BLaER1 (cell line): ENCODE results near the gene CACNA1C.

Experiments
- H3K27ac ChIP-seq: shearing (Covaris generic); formaldehyde crosslinking; 2 replicates; pipeline ENCODE4 v1.8.1; 2022
- H3K27me3 ChIP-seq: shearing (Covaris generic); formaldehyde crosslinking; 2 replicates; pipeline ENCODE4 v1.8.1; 2022
- H3K36me3 ChIP-seq: shearing (Covaris generic); formaldehyde crosslinking; 2 replicates; pipeline ENCODE4 v1.8.1; 2022
- H3K4me1 ChIP-seq: shearing (Covaris generic); formaldehyde crosslinking; 2 replicates; pipeline ENCODE4 v1.8.1; 2022
- H3K4me2 ChIP-seq: shearing (Covaris generic); formaldehyde crosslinking; 2 replicates; pipeline ENCODE4 v1.8.1; 2022
- H3K4me3 ChIP-seq: shearing (Covaris generic); formaldehyde crosslinking; 2 replicates; pipeline ENCODE4 v1.8.1; 2022
- H3K9ac ChIP-seq: shearing (Covaris generic); formaldehyde crosslinking; 2 replicates; pipeline ENCODE4 v1.8.1; 2022
- H3K9me3 ChIP-seq: shearing (Covaris generic); formaldehyde crosslinking; 2 replicates; pipeline ENCODE4 v1.8.1; 2022
- H4K20me1 ChIP-seq: shearing (Covaris generic); formaldehyde crosslinking; 2 replicates; pipeline ENCODE4 v1.8.1; 2022
- Cebpa-rat ChIP-seq: shearing (Covaris generic); IDR thresholded peaks from 2 replicates; pipeline ENCODE4 v1.8.1; 2022

Gene CACNA1C

GRCh38 chr12:2347137-2347843 lies 294.5 kb downstream of the CACNA1C start:
- TF ChIP-seq Cebpa-rat: no peak
- Histone ChIP-seq H3K36me3 (no peaks in the 10 kb centered on the region), H3K4me3 (no peak overlapping the region), H3K27ac (peak overlapping the region; percentile 80), H4K20me1 (no peaks in the 10 kb centered on the region), H3K27me3 (no peaks in the 10 kb centered on the region), H3K9ac (no peak overlapping the region), H3K4me1 (peaks cover 66% of the 10 kb centered on the region), H3K9me3 (no peaks in the 10 kb centered on the region), H3K4me2 (peak overlapping the region; percentile 85)

DNA sequence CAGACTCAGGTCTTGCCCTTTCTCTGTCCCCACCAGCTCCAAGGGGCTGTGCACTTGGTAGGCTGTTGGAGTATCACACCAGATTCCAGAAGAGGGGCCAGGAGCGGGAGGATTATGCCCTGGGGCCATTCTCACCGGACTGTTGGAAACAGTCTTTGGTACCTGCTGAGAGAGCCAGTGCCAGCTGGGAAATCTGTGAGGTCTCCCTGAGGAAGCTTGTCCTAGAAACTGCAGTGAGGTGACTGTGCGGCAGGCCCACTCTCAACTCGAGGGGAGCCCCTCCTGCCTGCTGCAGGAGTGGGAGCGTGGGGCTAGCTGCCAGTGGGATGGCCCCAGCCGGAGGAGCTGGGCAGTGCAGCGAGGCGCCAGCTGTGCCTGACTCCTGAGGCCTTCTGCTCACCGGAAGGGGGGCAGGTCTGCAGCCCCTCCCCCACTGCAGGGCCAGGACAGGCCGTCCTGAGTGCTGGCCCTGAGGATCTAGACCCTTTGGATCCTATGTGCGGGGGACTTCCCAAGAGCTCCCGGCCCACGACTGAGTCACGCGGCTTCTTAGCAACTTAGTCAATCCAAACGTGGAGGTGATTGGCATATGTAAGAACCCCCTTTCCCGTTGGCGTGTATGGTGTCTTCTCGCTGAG lies 295.2 kb downstream of the CACNA1C start:
- Histone ChIP-seq H3K36me3 (no peaks in the 10 kb centered on the region), H3K4me3 (no peak overlapping the region), H3K27me3 (no peaks in the 10 kb centered on the region), H3K27ac (peak overlapping the region; percentile 80), H3K9ac (0 out of 2 replicates have a peak overlapping the region, but pooled peaks have one; percentile 21), H3K4me2 (peak overlapping the region; percentile 85), H4K20me1 (no peaks in the 10 kb centered on the region), H3K4me1 (peaks cover 73% of the 10 kb centered on the region), H3K9me3 (no peaks in the 10 kb centered on the region)
- TF ChIP-seq Cebpa-rat: no peak

DNA sequence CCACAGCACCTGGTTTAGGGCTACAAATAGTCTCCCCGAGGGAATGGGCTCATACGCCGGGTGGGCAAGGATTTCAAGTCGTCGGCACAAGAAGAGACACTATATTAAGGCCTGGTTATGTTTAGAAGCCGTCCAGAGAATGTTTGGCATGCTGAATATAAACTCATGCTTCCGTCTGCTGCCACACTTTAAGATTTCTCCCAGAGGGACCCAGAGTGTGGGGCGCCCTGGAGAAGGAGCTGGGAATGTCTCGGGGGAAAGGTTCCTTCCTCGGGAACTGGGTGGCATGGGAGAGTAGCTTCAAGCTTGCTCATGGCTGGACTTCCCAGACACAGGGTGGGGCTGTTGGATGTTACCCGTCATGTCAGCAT lies 295.7 kb downstream of the CACNA1C start:
- Histone ChIP-seq H3K4me2 (peak overlapping the region; percentile 85), H3K9me3 (no peaks in the 10 kb centered on the region), H3K4me3 (no peak overlapping the region), H3K9ac (no peak overlapping the region), H3K27ac (peak overlapping the region; percentile 80), H4K20me1 (no peaks in the 10 kb centered on the region), H3K36me3 (no peaks in the 10 kb centered on the region), H3K27me3 (no peaks in the 10 kb centered on the region), H3K4me1 (peaks cover 78% of the 10 kb centered on the region)
- no peak for TF ChIP-seq Cebpa-rat

- H3K4me1 ChIP-seq: peaks cover 91% of the 10 kb centered on the region
- peak overlapping the region; percentile 80 for H3K27ac ChIP-seq
- H3K36me3 ChIP-seq: no peaks in the 10 kb centered on the region
- H3K9me3 ChIP-seq: no peaks in the 10 kb centered on the region
- no peaks in the 10 kb centered on the region for H3K27me3 ChIP-seq
- H3K9ac ChIP-seq: peak overlapping the region; percentile 23; the same call in 1 of the 2 replicates
- H3K4me2 ChIP-seq: peak overlapping the region; percentile 85
- H3K4me3 ChIP-seq: peak overlapping the region; percentile 12; the same call in 1 of the 2 replicates
- H4K20me1 ChIP-seq: no peaks in the 10 kb centered on the region
- TF ChIP-seq Cebpa-rat: no peak
These were observed 298.4 kb downstream of the CACNA1C start for GRCh38 chr12:2351161-2351560.

GRCh38 chr12:2352203-2352602 lies 299.4 kb downstream of the CACNA1C start:
- Histone ChIP-seq H3K9me3 (no peaks in the 10 kb centered on the region), H3K9ac (peak overlapping the region; percentile 21; the same call in 1 of the 2 replicates), H3K4me3 (no peak overlapping the region), H4K20me1 (no peaks in the 10 kb centered on the region), H3K36me3 (no peaks in the 10 kb centered on the region), H3K27me3 (no peaks in the 10 kb centered on the region), H3K4me1 (peaks cover 100% of the 10 kb centered on the region), H3K27ac (peak overlapping the region; percentile 80), H3K4me2 (peak overlapping the region; percentile 85)
- no peak for TF ChIP-seq Cebpa-rat

DNA sequence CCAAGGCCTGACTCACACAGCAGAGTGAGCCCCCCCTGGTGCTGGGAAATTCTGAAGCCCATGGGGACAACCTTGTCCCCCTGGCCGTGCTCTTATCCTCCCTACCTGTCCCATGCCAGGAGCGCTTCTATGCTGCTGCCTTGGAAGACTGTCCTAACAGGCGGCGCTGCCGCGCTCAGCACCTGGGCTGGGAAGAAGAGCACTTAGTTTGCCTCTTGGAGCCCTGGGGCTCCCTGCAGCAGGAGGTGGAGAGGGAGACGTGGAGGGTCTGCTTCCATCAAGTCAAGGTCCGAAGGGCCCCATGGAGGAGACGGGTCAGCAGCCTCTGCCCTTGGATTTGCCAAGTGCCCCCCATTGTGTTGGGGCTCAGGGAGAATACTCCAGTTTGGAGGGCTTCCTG lies 300.5 kb downstream of the CACNA1C start:
- H3K9me3 ChIP-seq: no peaks in the 10 kb centered on the region
- no peaks in the 10 kb centered on the region for H3K27me3 ChIP-seq
- no peak for TF ChIP-seq Cebpa-rat
- no peaks in the 10 kb centered on the region for H3K36me3 ChIP-seq
- peak overlapping the region; percentile 4; the same call in 1 of the 2 replicates for H3K9ac ChIP-seq
- no peak overlapping the region for H3K4me3 ChIP-seq
- H3K27ac ChIP-seq: peak overlapping the region; percentile 68
- no peaks in the 10 kb centered on the region for H4K20me1 ChIP-seq
- H3K4me2 ChIP-seq: peak overlapping the region; percentile 85
- H3K4me1 ChIP-seq: peaks cover 100% of the 10 kb centered on the region

DNA sequence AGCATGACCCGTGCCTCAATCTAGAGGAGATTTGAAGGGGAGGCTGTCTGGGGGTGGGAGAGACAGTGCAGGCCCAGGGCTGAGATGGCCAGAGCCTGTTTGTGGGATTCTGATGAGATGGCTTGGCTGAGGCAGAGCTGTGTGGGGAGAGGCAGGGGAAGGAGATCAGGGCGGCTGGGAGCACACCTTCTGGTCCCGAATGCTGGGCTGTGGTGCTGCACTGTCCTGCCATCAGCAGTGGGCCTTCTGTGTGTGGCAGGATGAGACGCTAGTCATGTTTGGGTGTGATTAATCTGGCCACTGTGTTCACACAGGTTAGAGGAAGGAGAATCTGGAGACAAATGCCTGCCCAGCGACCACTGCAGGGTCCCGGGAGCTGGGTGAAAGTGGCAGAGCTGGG lies 300.9 kb downstream of the CACNA1C start:
- TF ChIP-seq Cebpa-rat: no peak

DNA sequence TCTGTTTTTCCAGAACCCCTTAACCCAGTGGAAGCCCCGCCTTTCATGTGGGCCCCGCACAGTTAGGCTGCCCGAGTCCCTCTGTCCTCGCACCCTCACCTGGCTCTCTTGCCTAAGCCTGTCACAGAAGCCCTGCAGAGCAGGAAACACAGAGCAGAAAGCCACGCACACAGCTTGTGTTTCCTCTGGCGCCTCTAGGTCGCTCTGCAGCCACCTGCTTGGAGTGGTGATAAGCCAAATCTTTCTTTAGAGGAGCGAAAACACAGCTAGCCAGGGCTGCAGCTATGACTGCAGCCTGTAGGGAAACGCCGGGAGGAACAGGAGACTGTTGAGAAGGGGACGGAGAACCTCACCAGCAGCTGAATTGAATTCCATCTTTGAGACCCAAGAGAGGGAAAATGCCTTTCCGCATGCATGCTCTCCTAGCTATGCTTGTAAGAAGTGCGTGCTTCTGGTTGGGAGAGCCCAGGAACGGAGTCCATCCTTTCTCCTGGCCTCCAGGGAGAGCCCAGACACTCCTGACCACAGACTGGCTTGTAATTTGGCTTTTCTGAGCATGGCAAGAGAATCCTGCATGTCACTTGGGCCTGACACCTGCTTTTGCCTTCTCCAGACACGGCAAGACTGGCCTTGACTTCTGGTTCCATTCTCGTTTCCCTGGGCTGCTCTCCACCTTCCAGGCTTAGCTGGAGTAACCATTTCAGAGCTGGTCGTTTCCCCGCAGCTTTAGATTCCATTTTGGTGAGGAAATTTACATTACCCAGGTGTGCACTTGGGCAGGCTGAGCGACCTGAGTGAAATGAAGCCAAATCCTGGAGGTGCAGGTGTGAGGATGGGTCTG lies 301.6 kb downstream of the CACNA1C start:
- Histone ChIP-seq H3K4me2 (peak overlapping the region; percentile 85), H3K4me1 (peaks cover 100% of the 10 kb centered on the region), H3K27me3 (no peaks in the 10 kb centered on the region), H3K36me3 (no peaks in the 10 kb centered on the region), H4K20me1 (no peaks in the 10 kb centered on the region), H3K27ac (peak overlapping the region; percentile 68), H3K4me3 (no peak overlapping the region), H3K9ac (peak overlapping the region; percentile 4; the same call in 1 of the 2 replicates), H3K9me3 (no peaks in the 10 kb centered on the region)
- TF ChIP-seq Cebpa-rat: no peak

More for the DNA sequence above, 300.9 kb downstream of the CACNA1C start:
- H3K9ac ChIP-seq: peak overlapping the region; percentile 4; the same call in 1 of the 2 replicates
- H3K4me3 ChIP-seq: no peak overlapping the region
- H3K9me3 ChIP-seq: no peaks in the 10 kb centered on the region
- peak overlapping the region; percentile 68 for H3K27ac ChIP-seq
- H3K4me1 ChIP-seq: peaks cover 100% of the 10 kb centered on the region
- H3K36me3 ChIP-seq: no peaks in the 10 kb centered on the region
- no peaks in the 10 kb centered on the region for H3K27me3 ChIP-seq
- peak overlapping the region; percentile 85 for H3K4me2 ChIP-seq
- no peaks in the 10 kb centered on the region for H4K20me1 ChIP-seq

DNA sequence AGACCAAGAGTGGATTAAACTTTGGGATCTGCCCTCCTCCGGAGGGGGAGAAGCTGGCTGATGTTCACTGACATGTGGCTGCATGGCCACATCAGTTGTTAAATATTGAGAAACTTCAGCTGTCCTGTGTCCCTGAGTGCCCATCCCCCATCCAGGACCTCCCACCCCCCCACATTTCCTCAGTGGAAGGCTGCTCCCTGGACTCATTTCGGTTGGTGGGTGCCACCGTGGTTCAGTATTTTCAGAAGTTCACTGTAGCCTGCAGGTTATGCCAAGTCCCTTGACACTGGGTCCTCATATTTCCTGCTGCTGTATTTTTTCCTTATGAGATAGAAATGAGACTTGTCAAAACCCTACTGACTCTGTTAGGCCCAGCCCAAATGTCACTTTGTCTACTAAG lies 302.4 kb downstream of the CACNA1C start:
- no peaks in the 10 kb centered on the region for H3K36me3 ChIP-seq
- no peak for TF ChIP-seq Cebpa-rat
- H3K4me1 ChIP-seq: peaks cover 96% of the 10 kb centered on the region
- H3K9ac ChIP-seq: no peak overlapping the region
- H3K4me3 ChIP-seq: no peak overlapping the region
- peak overlapping the region; percentile 85 for H3K4me2 ChIP-seq
- no peaks in the 10 kb centered on the region for H3K27me3 ChIP-seq
- 0 out of 2 replicates have a peak overlapping the region, but pooled peaks have one; percentile 68 for H3K27ac ChIP-seq
- no peaks in the 10 kb centered on the region for H3K9me3 ChIP-seq
- no peaks in the 10 kb centered on the region for H4K20me1 ChIP-seq
